Stimulated activated memory B cell treated with anti-CD40 and anti-IgM and Interleukin-4, amounts not matched to agents 10 μg/mL and 1 μg/mL and 100 μg/mL, for 72 hours (primary cell): ENCODE results near the gene E2F7.
A peak's percentile ranks its signal among the peaks of the same experiment; 100 is the strongest.
"Not testable (repeated sequence)": the region's sequence is repeated elsewhere in the genome, so short reads cannot be mapped to it uniquely, and the experiment has no call there.

Source experiments
- ATAC-seq: fragments of 150-1000 bp; cut with Tn5 transposase; 2 replicates; pipeline ENCODE4 v1.10.0; 2021
- H3K27ac Mint-ChIP-seq: one replicate; pipeline ENCODE4 v1.8.0; 2022; ENCODE audit warnings: mild to moderate bottlenecking, mixed read lengths
- H3K27me3 Mint-ChIP-seq: one replicate; pipeline ENCODE4 v1.8.0; 2022; ENCODE audit warnings: mixed read lengths
- H3K36me3 Mint-ChIP-seq: one replicate; pipeline ENCODE4 v1.8.0; 2022; ENCODE audit warnings: mixed read lengths
- H3K4me1 Mint-ChIP-seq: one replicate; pipeline ENCODE4 v1.8.0; 2022; ENCODE audit warnings: mixed read lengths
- H3K4me3 Mint-ChIP-seq: one replicate; pipeline ENCODE4 v1.8.0; 2022; ENCODE audit warnings: mild to moderate bottlenecking, moderate library complexity, mixed read lengths
- H3K9me3 Mint-ChIP-seq: one replicate; pipeline ENCODE4 v1.8.0; 2022; ENCODE audit warnings: mixed read lengths

E2F7 gene, protein sequence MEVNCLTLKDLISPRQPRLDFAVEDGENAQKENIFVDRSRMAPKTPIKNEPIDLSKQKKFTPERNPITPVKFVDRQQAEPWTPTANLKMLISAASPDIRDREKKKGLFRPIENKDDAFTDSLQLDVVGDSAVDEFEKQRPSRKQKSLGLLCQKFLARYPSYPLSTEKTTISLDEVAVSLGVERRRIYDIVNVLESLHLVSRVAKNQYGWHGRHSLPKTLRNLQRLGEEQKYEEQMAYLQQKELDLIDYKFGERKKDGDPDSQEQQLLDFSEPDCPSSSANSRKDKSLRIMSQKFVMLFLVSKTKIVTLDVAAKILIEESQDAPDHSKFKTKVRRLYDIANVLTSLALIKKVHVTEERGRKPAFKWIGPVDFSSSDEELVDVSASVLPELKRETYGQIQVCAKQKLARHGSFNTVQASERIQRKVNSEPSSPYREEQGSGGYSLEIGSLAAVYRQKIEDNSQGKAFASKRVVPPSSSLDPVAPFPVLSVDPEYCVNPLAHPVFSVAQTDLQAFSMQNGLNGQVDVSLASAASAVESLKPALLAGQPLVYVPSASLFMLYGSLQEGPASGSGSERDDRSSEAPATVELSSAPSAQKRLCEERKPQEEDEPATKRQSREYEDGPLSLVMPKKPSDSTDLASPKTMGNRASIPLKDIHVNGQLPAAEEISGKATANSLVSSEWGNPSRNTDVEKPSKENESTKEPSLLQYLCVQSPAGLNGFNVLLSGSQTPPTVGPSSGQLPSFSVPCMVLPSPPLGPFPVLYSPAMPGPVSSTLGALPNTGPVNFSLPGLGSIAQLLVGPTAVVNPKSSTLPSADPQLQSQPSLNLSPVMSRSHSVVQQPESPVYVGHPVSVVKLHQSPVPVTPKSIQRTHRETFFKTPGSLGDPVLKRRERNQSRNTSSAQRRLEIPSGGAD

DNA sequence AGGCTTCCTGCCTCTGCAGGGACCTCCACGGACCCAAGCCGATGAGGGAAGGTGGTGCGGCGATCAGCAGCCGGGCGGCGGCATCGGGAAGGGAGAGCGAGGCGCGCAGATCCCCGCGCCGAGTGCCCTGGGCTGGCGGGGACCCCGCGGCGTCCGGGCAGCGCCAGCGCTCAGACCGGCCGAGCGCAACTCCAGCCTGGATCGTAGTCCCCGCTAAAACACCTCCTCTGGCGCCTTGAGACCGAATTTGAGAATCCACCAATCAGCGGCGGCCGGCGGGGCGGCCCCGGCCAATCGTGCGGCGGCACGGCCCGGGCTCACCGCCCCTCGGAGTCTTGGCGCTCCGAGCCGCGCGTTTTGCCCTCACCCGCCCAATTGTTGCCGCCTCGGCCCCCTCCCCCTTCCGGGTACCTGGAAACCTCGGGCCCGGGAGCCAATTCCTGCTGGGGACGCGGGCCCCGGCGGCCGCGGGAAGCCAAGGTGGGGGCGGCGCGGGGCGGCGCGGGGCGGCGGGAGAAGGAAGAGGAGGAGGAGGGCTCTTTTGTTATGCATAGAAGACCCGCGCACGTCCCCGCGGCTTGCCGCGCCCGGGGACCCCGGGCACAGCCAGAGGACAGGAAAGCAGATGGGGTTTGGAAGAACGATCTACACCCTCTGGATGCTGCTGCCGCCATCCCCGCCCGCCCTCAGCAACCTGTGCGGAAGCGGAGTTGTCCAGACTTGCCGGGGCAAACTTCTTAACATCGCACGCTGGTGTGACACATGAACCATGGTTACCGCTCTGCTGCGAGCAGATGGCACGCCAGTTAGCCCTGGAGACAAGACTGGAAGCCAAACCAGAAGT is at the start of gene E2F7:
TSS of gene E2F7 (minus strand) at position 209 of the 844 bp plus-strand sequence. CDS start 934 bp downstream, outside the sequence.
- peak; percentile 89 for ATAC-seq
- peaks cover 27% of the 10 kb centered on the region for H3K27me3 Mint-ChIP-seq

DNA sequence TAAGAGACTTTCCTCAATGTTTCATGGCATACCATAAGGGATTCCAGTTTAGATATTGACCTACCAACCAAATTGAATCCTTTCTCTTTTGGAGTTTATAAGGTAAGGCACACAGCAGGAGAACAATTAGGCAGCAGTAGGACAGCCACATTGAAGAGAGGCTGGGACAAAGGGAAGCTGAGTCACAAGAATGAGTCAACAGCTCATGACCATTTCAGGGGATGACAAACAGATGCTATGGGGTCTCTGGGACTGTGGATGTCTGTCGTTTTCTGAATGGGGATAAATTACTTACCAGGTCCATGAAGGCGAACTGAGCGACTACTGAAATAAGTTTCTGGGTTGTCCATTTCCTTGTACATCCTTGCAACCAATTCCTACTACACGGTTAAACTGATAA is 48.6 kb upstream of the E2F7 start:
- Mint-ChIP-seq H3K27ac (no peak overlapping the region), H3K9me3 (peaks cover 14% of the 10 kb centered on the region), H3K4me1 (no peaks in the 10 kb centered on the region), H3K27me3 (no peaks in the 10 kb centered on the region), H3K4me3 (no peak overlapping the region), H3K36me3 (no peaks in the 10 kb centered on the region)
- no peak for ATAC-seq

More for the DNA sequence above, at the start of gene E2F7:
- H3K4me3 Mint-ChIP-seq: peak within 1 kb of the TSS; percentile 86
- peak within 1 kb of the TSS; percentile 76 for H3K27ac Mint-ChIP-seq
- no peaks in the 10 kb centered on the region for H3K36me3 Mint-ChIP-seq
- H3K4me1 Mint-ChIP-seq: peaks cover 33% of the 10 kb centered on the region
- H3K9me3 Mint-ChIP-seq: no peaks in the 10 kb centered on the region

DNA sequence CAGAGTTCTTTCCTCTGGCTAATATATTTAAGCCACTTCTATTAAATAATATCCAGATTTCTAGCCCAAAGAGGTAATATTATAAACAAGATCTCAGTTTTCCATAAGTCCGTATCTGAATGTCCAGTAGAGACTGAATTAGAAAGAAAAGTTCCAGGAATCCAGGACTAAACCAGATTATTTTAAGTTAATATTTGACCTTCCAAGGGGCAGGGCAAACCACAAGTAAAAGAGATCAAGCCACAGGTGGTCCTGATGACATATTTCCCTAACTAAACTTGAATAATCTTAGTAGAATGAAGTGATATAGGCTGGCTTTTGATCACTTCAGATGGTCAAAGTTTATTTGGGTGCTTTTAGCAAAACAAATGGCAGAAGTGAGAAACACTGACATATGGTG is 43.3 kb upstream of the E2F7 start:
- Mint-ChIP-seq H3K4me3 (no peak overlapping the region), H3K27me3 (peaks cover 5% of the 10 kb centered on the region), H3K36me3 (no peaks in the 10 kb centered on the region), H3K4me1 (no peaks in the 10 kb centered on the region), H3K9me3 (peaks cover 14% of the 10 kb centered on the region), H3K27ac (no peak overlapping the region)
- ATAC-seq: no peak

DNA sequence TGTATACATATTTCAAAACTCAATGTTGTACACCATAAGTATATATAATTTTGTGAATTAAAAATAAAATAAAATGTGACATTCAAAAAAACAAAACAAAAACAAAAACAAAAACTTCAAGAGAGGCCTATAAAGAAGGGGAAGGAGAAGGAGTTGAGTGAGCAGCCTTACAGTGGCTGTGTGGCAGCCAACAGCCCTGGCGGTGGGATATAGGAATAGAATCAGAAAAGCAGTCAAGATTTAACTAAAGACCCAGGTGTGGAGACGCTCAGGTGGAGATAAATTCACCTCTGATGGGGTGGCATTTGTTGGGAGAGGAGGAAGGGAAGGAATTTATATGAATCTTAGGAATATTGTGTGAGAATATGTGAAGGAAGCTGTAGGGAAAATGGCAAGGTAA is 41.8 kb upstream of the E2F7 start:
- H3K27ac Mint-ChIP-seq: no peak overlapping the region
- H3K9me3 Mint-ChIP-seq: peaks cover 14% of the 10 kb centered on the region
- H3K4me3 Mint-ChIP-seq: no peak overlapping the region

DNA sequence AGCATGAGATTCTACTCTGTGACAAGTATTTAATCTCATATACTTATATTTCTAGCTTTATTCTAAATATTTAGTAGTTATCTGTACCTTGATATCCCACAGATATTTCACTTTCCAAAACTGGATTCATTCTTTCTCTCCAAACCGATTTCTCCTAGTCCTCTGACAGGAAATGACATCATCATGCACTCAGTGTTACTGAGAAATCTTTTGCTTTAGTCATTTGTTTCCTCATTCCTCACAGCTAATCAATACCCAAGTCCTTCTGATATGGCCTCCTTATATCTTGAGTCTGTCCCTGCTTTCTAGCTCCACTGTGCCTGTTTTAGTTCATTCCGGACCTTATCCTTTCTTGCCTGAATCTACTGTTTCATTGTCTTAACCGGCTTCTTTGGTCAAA is 39.4 kb upstream of the E2F7 start:
- ATAC-seq: no peak
- H3K4me1 Mint-ChIP-seq: no peaks in the 10 kb centered on the region
- H3K9me3 Mint-ChIP-seq: no peaks in the 10 kb centered on the region
- peaks cover 26% of the 10 kb centered on the region for H3K27me3 Mint-ChIP-seq
- no peak overlapping the region for H3K27ac Mint-ChIP-seq
- no peaks in the 10 kb centered on the region for H3K36me3 Mint-ChIP-seq
- H3K4me3 Mint-ChIP-seq: no peak overlapping the region

More for the DNA sequence above, 41.8 kb upstream of the E2F7 start:
- no peaks in the 10 kb centered on the region for H3K4me1 Mint-ChIP-seq
- no peak for ATAC-seq
- H3K27me3 Mint-ChIP-seq: peaks cover 9% of the 10 kb centered on the region
- no peaks in the 10 kb centered on the region for H3K36me3 Mint-ChIP-seq

DNA sequence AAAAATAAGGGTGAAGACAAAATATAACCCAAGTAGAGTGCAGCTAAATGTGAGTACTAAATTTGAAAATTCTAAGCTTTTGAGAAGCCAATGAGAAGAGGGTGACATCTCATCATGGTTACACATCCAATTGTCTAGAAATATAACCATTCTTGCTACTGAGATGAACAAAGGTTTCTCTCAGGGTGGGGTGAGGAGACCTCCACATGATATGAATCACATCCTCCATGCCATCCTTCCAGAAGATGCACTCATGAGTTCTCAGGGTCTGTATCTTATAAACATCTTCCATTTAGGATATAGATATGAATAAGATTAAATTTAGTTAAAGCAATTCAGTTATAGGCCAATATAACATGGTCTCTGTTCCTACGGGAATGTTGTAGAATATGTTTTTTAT is 38.9 kb upstream of the E2F7 start:
- ATAC-seq: no peak
- no peaks in the 10 kb centered on the region for H3K36me3 Mint-ChIP-seq
- H3K27me3 Mint-ChIP-seq: peaks cover 31% of the 10 kb centered on the region
- H3K27ac Mint-ChIP-seq: no peak overlapping the region
- H3K4me1 Mint-ChIP-seq: no peaks in the 10 kb centered on the region
- H3K4me3 Mint-ChIP-seq: no peak overlapping the region
- no peaks in the 10 kb centered on the region for H3K9me3 Mint-ChIP-seq

DNA sequence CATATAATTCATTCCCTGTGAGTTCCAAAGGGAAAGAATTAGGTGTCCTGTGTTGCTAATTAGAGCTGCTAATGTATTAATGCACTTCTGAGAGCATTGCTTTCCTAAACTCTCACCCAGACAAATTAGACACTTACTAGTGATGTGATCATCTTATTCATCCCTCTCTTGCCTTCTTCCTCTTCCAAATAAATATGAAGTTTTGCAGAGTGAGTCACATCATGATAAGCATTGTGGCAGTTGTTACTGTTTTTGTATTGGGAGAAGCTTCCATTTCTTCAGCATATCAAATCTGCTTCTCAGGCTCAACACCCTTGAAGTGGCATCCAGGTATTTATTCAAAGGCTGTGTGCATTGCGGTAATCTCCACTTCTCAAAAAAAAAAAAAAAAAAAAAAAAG is 37.3 kb upstream of the E2F7 start:
- Mint-ChIP-seq H3K36me3 (no peaks in the 10 kb centered on the region), H3K9me3 (no peaks in the 10 kb centered on the region)
- ATAC-seq: no peak

DNA sequence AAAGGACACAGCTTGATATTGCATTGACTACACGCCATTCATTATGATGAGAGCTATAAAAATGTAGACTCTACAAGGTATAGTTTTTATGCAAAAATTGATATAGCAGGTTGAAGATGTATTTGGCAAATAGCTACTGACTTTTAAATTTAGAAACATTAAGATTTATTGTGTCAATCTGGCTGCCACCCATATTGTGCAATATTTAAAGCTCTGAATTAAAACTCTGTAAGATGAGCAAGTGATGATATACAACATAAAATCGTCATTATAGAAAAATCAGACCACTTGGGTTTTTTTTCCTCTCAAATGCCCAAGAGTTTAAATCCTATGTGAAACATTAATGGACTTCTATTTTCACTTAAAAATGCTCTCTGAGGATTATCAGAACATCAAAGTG is 36.8 kb upstream of the E2F7 start:
- no peaks in the 10 kb centered on the region for H3K4me1 Mint-ChIP-seq
- peaks cover 35% of the 10 kb centered on the region for H3K27me3 Mint-ChIP-seq
- no peak overlapping the region for H3K4me3 Mint-ChIP-seq
- no peak overlapping the region for H3K27ac Mint-ChIP-seq
- H3K9me3 Mint-ChIP-seq: no peaks in the 10 kb centered on the region
- ATAC-seq: no peak
- H3K36me3 Mint-ChIP-seq: no peaks in the 10 kb centered on the region

More for the DNA sequence above, 37.3 kb upstream of the E2F7 start:
- H3K4me1 Mint-ChIP-seq: no peaks in the 10 kb centered on the region
- H3K27ac Mint-ChIP-seq: no peak overlapping the region
- H3K4me3 Mint-ChIP-seq: no peak overlapping the region
- H3K27me3 Mint-ChIP-seq: peaks cover 35% of the 10 kb centered on the region

DNA sequence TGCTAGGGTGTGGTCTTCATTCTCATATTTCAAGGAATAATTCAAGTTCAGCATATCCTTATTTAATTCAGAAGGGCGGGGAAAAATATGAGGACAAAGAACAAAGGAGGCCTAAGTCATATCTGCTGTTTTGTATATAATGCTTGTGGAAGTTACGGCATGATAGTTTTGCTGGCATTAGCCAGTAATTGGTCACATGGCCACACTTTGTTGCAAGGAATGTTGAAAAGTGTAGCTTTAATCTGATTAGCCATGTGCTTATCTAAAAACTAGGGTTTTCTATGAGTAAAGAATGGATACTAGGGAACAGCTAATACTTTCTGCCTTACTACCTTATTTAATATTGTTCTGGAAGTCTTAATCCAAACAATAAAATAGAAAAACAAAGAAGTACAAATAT is 34.4 kb upstream of the E2F7 start:
- Mint-ChIP-seq H3K27me3 (peaks cover 35% of the 10 kb centered on the region), H3K4me3 (no peak overlapping the region), H3K9me3 (no peaks in the 10 kb centered on the region), H3K4me1 (no peaks in the 10 kb centered on the region), H3K27ac (no peak overlapping the region), H3K36me3 (peaks cover 5% of the 10 kb centered on the region)
- no peak for ATAC-seq

DNA sequence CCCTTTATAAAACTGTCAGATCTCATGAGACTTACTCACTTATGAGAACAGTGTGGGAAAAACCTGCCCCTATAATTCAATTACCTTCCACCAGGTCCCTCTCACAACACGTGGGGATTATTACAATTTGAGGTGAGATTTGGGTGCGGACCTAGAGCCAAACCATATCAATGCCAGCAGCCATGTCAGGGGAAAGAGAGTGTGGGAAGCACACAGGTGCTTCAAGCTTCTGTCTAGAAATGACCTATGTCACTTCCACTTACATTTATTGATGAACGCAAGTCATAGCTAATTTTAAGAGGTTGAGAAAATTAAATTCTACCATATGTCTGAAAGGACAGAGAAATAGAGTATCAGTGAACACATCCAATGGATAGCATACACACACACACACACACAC is 32.5 kb upstream of the E2F7 start:
- Mint-ChIP-seq H3K36me3 (peaks cover 6% of the 10 kb centered on the region), H3K9me3 (no peaks in the 10 kb centered on the region), H3K27ac (no peak overlapping the region), H3K4me1 (peaks cover 7% of the 10 kb centered on the region), H3K4me3 (no peak overlapping the region), H3K27me3 (peaks cover 26% of the 10 kb centered on the region)
- ATAC-seq: no peak

DNA sequence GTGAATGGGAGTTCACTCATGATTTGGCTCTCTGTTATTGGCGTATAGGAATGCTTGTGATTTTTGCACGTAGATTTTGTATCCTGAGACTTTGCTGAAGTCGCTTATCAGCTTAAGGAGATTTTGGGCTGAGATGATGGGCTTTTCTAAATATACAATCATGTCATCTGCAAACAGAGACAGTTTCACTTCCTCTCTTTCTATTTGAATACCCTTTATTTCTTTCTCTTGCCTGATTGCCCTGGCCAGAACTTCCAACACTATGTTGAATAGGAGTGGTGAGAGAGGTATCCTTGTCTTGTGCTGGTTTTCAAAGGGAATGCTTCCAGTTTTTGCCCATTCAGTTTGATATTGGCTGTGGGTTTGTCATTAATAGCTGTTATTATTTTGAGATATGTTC is 26.9 kb upstream of the E2F7 start:
- not testable (repeated sequence) for H3K9me3 Mint-ChIP-seq, H3K4me3 Mint-ChIP-seq, H3K36me3 Mint-ChIP-seq, H3K27me3 Mint-ChIP-seq, H3K27ac Mint-ChIP-seq, ATAC-seq
- H3K4me1 Mint-ChIP-seq: peaks cover 26% of the 10 kb centered on the region

DNA sequence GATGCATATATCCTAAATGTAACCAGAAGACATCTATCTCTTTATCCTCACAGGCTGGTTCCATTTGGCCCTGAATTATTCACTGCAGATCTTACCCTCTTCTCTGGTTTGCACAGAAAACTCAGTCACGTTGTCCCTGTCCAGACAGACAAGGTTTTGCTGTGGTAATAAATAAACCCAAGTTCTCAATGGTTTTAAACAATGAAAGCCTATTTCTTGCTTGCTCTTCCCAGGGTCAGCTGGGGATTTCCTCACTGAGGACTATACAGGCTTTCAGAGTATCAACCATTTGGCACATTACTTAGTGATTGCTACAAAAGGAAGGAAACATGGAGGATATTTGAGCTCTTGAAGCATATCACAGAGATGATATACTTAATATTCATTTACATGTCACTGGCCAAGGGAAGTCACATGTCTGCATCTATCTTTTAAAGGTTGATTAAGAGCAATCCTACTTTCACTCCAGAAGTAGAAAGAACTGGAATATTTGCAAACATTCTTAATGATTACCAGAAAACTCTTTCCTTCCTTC is 24.4 kb upstream of the E2F7 start:
- H3K36me3 Mint-ChIP-seq: peaks cover under 1% of the 10 kb centered on the region
- H3K4me3 Mint-ChIP-seq: no peak overlapping the region
- peaks cover 5% of the 10 kb centered on the region for H3K9me3 Mint-ChIP-seq
- H3K4me1 Mint-ChIP-seq: peaks cover 26% of the 10 kb centered on the region
- no peak for ATAC-seq
- H3K27ac Mint-ChIP-seq: no peak overlapping the region
- no peaks in the 10 kb centered on the region for H3K27me3 Mint-ChIP-seq

DNA sequence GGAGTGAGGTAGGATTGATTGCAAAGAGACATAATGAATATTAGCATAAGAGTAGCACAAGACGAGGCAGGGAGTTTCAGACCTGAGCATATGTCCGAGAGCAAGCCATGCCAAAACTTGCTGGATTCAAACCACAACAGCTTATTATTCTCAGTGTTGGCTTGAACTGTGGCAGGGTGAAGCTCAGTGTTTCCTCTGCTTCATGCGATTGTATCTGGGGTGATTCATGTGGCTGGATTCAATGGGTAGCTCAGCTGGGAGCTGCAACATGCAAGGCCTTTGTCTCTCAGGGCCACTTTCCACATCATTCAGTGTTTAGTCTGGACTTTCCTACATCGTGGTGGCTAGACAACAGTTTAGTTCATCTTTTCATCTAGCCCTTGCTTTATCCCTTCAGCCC is 22.1 kb upstream of the E2F7 start:
- Mint-ChIP-seq H3K9me3 (peaks cover 5% of the 10 kb centered on the region), H3K4me3 (no peak overlapping the region), H3K4me1 (peaks cover 15% of the 10 kb centered on the region), H3K27ac (no peak overlapping the region), H3K27me3 (no peaks in the 10 kb centered on the region), H3K36me3 (no peaks in the 10 kb centered on the region)
- no peak for ATAC-seq

DNA sequence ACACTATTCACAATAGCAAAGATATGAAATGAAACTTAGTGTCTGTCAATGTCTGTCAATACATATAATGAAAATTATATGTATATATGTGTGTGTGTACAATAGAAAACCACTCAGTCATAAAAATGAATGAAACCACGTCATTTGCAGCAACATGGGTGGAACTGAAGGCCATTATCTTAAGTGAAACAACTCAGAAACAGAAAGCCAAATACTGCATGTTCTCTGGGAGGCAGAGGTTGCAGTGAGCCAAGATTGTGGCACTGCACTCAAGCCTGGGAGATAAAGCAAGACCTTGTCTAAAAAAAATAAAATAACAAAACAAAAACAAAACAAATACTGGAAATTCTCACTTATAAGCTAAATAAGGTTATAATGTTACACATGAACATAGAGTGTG is 16.7 kb upstream of the E2F7 start:
- Mint-ChIP-seq H3K4me1 (no peaks in the 10 kb centered on the region), H3K27me3 (peaks cover 30% of the 10 kb centered on the region), H3K9me3 (no peaks in the 10 kb centered on the region), H3K36me3 (no peaks in the 10 kb centered on the region), H3K27ac (no peak overlapping the region), H3K4me3 (no peak overlapping the region)
- ATAC-seq: no peak

DNA sequence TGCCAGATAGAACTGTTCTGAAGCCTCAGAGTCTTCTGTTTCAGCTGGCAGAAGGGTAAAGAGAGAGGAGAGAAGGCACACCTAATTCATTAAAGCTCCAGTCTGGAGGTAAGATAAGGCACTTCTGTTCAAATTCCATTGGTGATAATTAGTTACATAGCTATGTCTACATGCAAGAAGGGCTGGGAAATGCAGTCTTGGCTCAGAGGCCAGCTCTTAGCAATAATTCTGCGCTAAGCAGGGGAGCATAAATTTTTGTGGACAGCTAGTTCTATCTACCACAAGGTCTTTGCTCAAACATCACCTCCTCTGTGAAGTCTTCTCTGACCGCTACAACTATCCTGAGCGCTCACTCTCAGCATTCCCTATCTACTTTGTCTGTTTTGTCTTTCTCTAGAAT is 14.3 kb upstream of the E2F7 start:
- no peaks in the 10 kb centered on the region for H3K36me3 Mint-ChIP-seq
- no peak for ATAC-seq
- no peak overlapping the region for H3K27ac Mint-ChIP-seq
- H3K4me1 Mint-ChIP-seq: no peaks in the 10 kb centered on the region
- H3K4me3 Mint-ChIP-seq: no peak overlapping the region
- H3K27me3 Mint-ChIP-seq: peaks cover 30% of the 10 kb centered on the region
- H3K9me3 Mint-ChIP-seq: no peaks in the 10 kb centered on the region
